H1 (cell line): ENCODE data around the gene PIEZO1. TPM values are rescaled to one million over a fixed set of nuclear protein-coding genes. Genes with fewer than 3 reads are reported as not detected.

Experiments
- ATF2 ChIP-seq: IDR thresholded peaks from 2 replicates; pipeline ENCODE4 v1.6.1; 2012; ENCODE audit warnings: low read length, inconsistent platforms
- KDM4A ChIP-seq: IDR thresholded peaks from one replicate; pipeline ENCODE4 v1.7.1; 2012; ENCODE audit warnings: low read depth, mild to moderate bottlenecking, moderate library complexity, low read length, inconsistent platforms; ENCODE audit not compliant: severe bottlenecking
- KDM5A ChIP-seq: fragments of 200-600 bp; IDR thresholded peaks from 2 replicates; pipeline ENCODE4 v1.7.1; 2012; ENCODE audit warnings: mild to moderate bottlenecking, low read length, inconsistent platforms, mixed read lengths
- POLR2AphosphoS5 ChIP-seq: IDR thresholded peaks from 2 replicates; pipeline ENCODE4 v1.6.1; 2011; ENCODE audit warnings: low read depth, low read length
- RFX5 ChIP-seq: IDR thresholded peaks from 2 replicates; pipeline ENCODE4 v1.6.1; 2011; ENCODE audit warnings: low read depth, low read length, improper control_type of control experiment, borderline replicate concordance
- SAP30 ChIP-seq: fragments of 300-600 bp; sonication (generic); IDR thresholded peaks from 2 replicates; pipeline ENCODE4 v1.7.1; 2012; ENCODE audit warnings: low read length, moderate library complexity, mild to moderate bottlenecking, inconsistent platforms; ENCODE audit not compliant: insufficient read depth, insufficient replicate concordance
- SP1 ChIP-seq: IDR thresholded peaks from 2 replicates; pipeline ENCODE4 v1.6.1; 2011; ENCODE audit warnings: low read depth, low read length
- SP4 ChIP-seq: IDR thresholded peaks from 2 replicates; pipeline ENCODE4 v1.6.1; 2012; ENCODE audit warnings: low read length, inconsistent platforms
- YY1 ChIP-seq: IDR thresholded peaks from 2 replicates; pipeline ENCODE4 v1.6.1; 2011; ENCODE audit warnings: low read depth, mild to moderate bottlenecking, low read length
- polyA plus RNA-seq, 7 experiments: library from polyadenylated mRNA; depleted of rRNA in 3 of 7; stranded (reverse) in 5 of 7; unstranded in 2 of 7; fragments of >200 nt in 5 of 7; fragments of 200-250 nt in 2 of 7; gene quantifications; 1 replicate in 5 of 7; 2 replicates in 1 of 7; 4 replicates in 1 of 7; pipeline versions ENCODE4 v1.2.1 to v1.2.3, GENCODE V29; 2011 to 2013; ENCODE audit warnings: missing spikeins in 2 of 7, mixed read lengths in 2 of 7
- total RNA-seq: library from RNA; stranded (reverse); fragmentation: NEBNext Ultra II Directional; extraction: Animal tissue kit (Norgen Biotek cat#: 25700); gene quantifications from 2 replicates; pipeline ENCODE4 v1.2.1, GENCODE V29; 2021

PIEZO1 gene
- total and polyA plus RNA-seq, 2 of the 8 experiments (the other 6 are each of a cell fraction or from before 2014, with no cell fraction given): 42.3 to 67.5 TPM

DNA sequence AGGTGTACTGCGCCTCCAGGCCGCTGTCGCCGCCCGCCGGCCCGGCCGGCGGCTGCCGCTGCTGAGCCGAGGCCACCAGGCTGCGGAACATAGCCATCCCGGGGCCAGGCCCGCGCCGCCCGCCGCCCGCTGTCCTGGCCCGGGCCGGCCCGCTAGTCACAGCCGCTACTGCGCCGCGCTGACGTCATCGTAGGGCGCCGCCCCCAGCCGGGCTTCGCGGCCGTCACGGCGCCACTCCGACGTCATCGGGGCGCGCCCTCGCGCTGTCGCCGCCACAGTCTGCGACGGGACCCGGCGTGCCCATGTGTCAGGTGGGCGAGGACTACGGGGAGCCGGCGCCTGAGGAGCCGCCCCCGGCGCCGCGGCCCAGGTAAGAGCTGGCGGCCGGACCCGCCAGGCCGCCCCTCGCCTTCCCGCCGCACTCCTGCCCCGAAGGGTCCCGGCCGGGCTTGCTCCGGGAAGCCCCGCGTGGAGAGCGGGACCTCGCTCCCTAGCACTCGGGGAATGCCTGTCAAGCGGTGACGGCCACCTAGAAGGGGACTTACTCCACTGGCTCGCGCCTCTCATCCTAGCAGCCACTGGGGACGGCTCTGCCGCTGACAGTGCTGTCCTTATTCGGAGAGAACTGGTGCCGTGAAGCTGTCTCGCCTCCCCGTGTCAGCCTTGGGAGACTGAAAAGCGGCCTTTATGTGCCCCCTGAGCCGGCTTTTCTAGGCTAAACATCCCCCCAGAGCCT lies 78.6 kb downstream of the PIEZO1 start, which contains the start of the genes CTU2 and RNF166 (continued):
- TF ChIP-seq POLR2AphosphoS5: peak; percentile 29
- peak; percentile 93 for TF ChIP-seq SAP30
- TF ChIP-seq SP4: no peak
- peak; percentile 100 for TF ChIP-seq KDM4A
- peak; percentile 83 for TF ChIP-seq KDM5A
- TF ChIP-seq ATF2: 0 out of 2 replicates have a peak, but pooled peaks have one; percentile 37
- no peak for TF ChIP-seq SP1
- 0 out of 2 replicates have a peak, but pooled peaks have one; percentile 19 for TF ChIP-seq YY1
- no peak for TF ChIP-seq RFX5
